Mesothelial cell of epicardium (in vitro differentiated cells): ENCODE data around the gene RRP9. TPM values are rescaled to one million over a fixed set of nuclear protein-coding genes. Genes with fewer than 3 reads are reported as not detected.

Source experiments
- DNase-seq, 2 experiments: peaks; one replicate each; pipeline ENCODE4 v3.0.0; 2021; ENCODE audit warnings: low spot score in 2 of 2; ENCODE audit not compliant: unreplicated experiment in 2 of 2
- H3K27ac Mint-ChIP-seq: 2 replicates; pipeline ENCODE4 v1.8.0; 2021; ENCODE audit warnings: mixed read lengths
- H3K27me3 Mint-ChIP-seq: 2 replicates; pipeline ENCODE4 v1.8.0; 2021; ENCODE audit warnings: low read depth, mixed read lengths
- H3K36me3 Mint-ChIP-seq: 2 replicates; pipeline ENCODE4 v1.8.0; 2021; ENCODE audit warnings: mixed read lengths
- H3K4me1 Mint-ChIP-seq: 2 replicates; pipeline ENCODE4 v1.8.0; 2021; ENCODE audit warnings: mixed read lengths
- H3K4me3 Mint-ChIP-seq: 2 replicates; pipeline ENCODE4 v1.8.0; 2021; ENCODE audit warnings: mild to moderate bottlenecking, moderate library complexity, mixed read lengths
- H3K9me3 Mint-ChIP-seq: 2 replicates; pipeline ENCODE4 v1.8.0; 2021; ENCODE audit warnings: mixed read lengths
- CTCF ChIP-seq: fragments of 200-600 bp; sonication (generic); IDR thresholded peaks from one replicate; pipeline ENCODE4 v1.5.0; 2021; ENCODE audit warnings: antibody characterized with exemption; ENCODE audit not compliant: unreplicated experiment
- total RNA-seq: library from RNA; stranded (reverse); gene quantifications from 3 replicates; pipeline ENCODE4 v1.2.1, GENCODE V29; 2021

Gene RRP9
- total RNA-seq, 1 donor from 2014 or later: 20.6 TPM

DNA sequence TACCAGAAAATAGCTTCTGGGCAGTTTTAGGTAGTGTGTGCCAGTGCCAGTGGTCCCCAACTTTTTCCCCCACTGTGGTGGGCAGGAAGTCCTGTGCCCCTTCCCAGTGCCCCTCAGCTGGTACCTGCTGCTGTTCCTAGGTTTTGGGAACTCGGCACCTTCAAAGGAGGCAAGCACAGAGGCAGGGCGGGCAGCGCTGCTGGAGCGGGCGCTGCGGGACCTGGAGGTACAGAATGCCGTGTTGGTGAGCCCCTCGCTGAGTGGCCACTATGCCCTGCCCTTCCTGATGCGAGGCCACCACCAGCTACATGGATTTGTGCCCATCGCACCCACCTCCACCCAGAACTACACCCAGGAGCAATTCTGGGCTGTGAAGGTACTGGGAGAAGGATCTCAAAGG is 38.5 kb upstream of the RRP9 start:
- no peak overlapping the region for H3K27ac Mint-ChIP-seq
- H3K9me3 Mint-ChIP-seq: no peaks in the 10 kb centered on the region
- DNase-seq: no peak
- peaks cover 25% of the 10 kb centered on the region for H3K4me1 Mint-ChIP-seq
- no peak for TF ChIP-seq CTCF
- H3K36me3 Mint-ChIP-seq: peaks cover 3% of the 10 kb centered on the region
- H3K4me3 Mint-ChIP-seq: no peak overlapping the region
- no peaks in the 10 kb centered on the region for H3K27me3 Mint-ChIP-seq

DNA sequence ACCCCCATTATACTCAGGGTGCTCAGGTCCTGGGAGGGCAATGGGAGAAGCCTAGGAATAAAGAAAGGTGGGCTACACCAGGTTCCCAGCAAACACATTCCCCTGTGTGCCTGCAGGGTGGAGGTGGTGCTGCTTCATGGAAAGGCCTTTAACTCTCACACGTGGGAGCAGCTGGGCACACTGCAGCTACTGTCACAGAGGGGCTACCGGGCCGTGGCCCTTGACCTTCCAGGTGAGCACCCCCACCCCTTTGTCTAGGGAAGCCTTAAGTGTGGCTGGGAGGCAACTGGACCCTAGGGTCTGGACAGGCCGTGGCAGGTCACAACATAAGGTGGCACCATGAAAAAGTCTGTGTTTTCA is 36.4 kb upstream of the RRP9 start:
- DNase-seq: no peak
- no peaks in the 10 kb centered on the region for H3K27me3 Mint-ChIP-seq
- H3K9me3 Mint-ChIP-seq: no peaks in the 10 kb centered on the region
- no peak overlapping the region for H3K4me3 Mint-ChIP-seq
- no peak overlapping the region for H3K27ac Mint-ChIP-seq
- no peak for TF ChIP-seq CTCF
- H3K36me3 Mint-ChIP-seq: peaks cover 3% of the 10 kb centered on the region
- H3K4me1 Mint-ChIP-seq: peaks cover 30% of the 10 kb centered on the region

GRCh38 chr3:51977446-51978142 is 35.9 kb upstream of the RRP9 start:
- no peak overlapping the region for H3K27ac Mint-ChIP-seq

GRCh38 chr3:51975852-51976549 is 34.3 kb upstream of the RRP9 start:
- Mint-ChIP-seq H3K27ac (peak overlapping the region; percentile 32), H3K36me3 (peaks cover 3% of the 10 kb centered on the region), H3K27me3 (no peaks in the 10 kb centered on the region), H3K4me1 (peaks cover 18% of the 10 kb centered on the region), H3K9me3 (no peaks in the 10 kb centered on the region), H3K4me3 (peak overlapping the region; percentile 71)
- no peak for TF ChIP-seq CTCF
- peak in 1 of 2 experiments; percentile 69 for DNase-seq

More at GRCh38 chr3:51977446-51978142, 35.9 kb upstream of the RRP9 start:
- H3K4me3 Mint-ChIP-seq: no peak overlapping the region
- TF ChIP-seq CTCF: no peak
- H3K27me3 Mint-ChIP-seq: no peaks in the 10 kb centered on the region
- no peak for DNase-seq
- H3K9me3 Mint-ChIP-seq: no peaks in the 10 kb centered on the region
- H3K4me1 Mint-ChIP-seq: peaks cover 26% of the 10 kb centered on the region
- H3K36me3 Mint-ChIP-seq: peaks cover 3% of the 10 kb centered on the region

- no peak for TF ChIP-seq CTCF
- H3K27ac Mint-ChIP-seq: peak within 1 kb of the TSS; percentile 92
- peak; percentile 54 to 80 for DNase-seq
- H3K27me3 Mint-ChIP-seq: no peaks in the 10 kb centered on the region
- H3K4me1 Mint-ChIP-seq: peaks cover 18% of the 10 kb centered on the region
- no peaks in the 10 kb centered on the region for H3K9me3 Mint-ChIP-seq
- no peaks in the 10 kb centered on the region for H3K36me3 Mint-ChIP-seq
- H3K4me3 Mint-ChIP-seq: peak within 1 kb of the TSS; percentile 92
Measured at GRCh38 chr3:51974963-51975851, 33.5 kb upstream of the RRP9 start, which contains the start of gene ABHD14A. ABHD14A (plus strand) TSS chr3:51975064; CDS start chr3:51975136, 72 bp downstream.
